Measurements from ENCODE around the gene CYP4F22.

DNA sequence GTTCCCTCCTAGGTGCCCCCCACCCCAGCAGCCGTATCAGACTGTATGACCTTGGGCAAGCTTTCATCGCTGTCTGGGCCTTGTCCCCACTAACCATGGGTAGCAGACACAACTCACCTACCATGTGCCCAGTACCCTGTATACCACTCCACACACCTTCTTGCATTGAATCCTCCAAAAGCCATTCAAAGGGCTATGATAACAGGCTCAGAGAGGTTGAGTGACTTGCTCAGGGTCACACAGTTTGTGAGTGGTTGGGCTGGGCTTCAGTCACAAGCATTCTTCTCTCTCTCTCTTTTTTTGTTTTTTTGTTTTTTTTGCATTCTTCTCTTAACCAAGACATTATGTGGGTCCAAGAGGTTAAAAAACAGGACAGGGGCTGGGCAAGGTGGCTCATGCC, 46.6 kb upstream of the CYP4F22 start:
- TF ChIP-seq GATA2 (IDR thresholded peaks at IDR 0.05; ENCODE audit: low read depth, low read length) (no peak), GATA3 (IDR thresholded peaks at IDR 0.05; ENCODE audit: low read depth, low read length) (no peak)
